Natural killer cell (primary cell): ENCODE measurements around the gene IGF2BP1. TPM values are rescaled to one million over a fixed set of nuclear protein-coding genes. Genes with fewer than 3 reads are reported as not detected.

ENCODE experiments used
- ATAC-seq, 3 donors: fragments of 150-1000 bp in 2 of 3; fragments of 200-7000 bp in 1 of 3; cut with Tn5 transposase; 1 replicate in 1 of 3; 2 replicates in 2 of 3; pipeline ENCODE4 v1.10.0; 2021; ENCODE audit warnings: mild to moderate bottlenecking in 2 of 3, moderate library complexity in 2 of 3
- DNase-seq, 2 donors: peaks; one replicate each; pipeline versions ENCODE4 v3.0.0 to v3.0.0-alpha.2; 2013 to 2021; ENCODE audit warnings: mixed read lengths in 1 of 2
- H3K27ac ChIP-seq: one replicate; pipeline ENCODE4 v1.5.1; 2013; ENCODE audit warnings: mild to moderate bottlenecking, low read length
- H3K27me3 ChIP-seq: one replicate; pipeline ENCODE4 v1.6.1; 2013; ENCODE audit warnings: low read length; ENCODE audit not compliant: control insufficient read depth, insufficient read depth
- H3K36me3 ChIP-seq: one replicate; pipeline ENCODE4 v1.6.1; 2013; ENCODE audit warnings: low read length; ENCODE audit not compliant: control insufficient read depth, insufficient read depth
- H3K4me1 ChIP-seq: one replicate; pipeline ENCODE4 v1.6.1; 2013; ENCODE audit warnings: low read length; ENCODE audit not compliant: control insufficient read depth, insufficient read depth
- H3K4me3 ChIP-seq: one replicate; pipeline ENCODE4 v1.5.1; 2013; ENCODE audit warnings: low read length
- H3K9me3 ChIP-seq: one replicate; pipeline ENCODE4 v1.6.1; 2013; ENCODE audit warnings: low read length; ENCODE audit not compliant: control insufficient read depth, insufficient read depth
- H3K27ac Mint-ChIP-seq, 2 donors: one replicate each; pipeline ENCODE4 v1.8.0; 2022; ENCODE audit warnings: mild to moderate bottlenecking in 2 of 2, mixed read lengths in 2 of 2, moderate library complexity in 1 of 2
- H3K27me3 Mint-ChIP-seq, 2 donors: one replicate each; pipeline ENCODE4 v1.8.0; 2022; ENCODE audit warnings: low read depth in 2 of 2, mixed read lengths in 2 of 2
- H3K36me3 Mint-ChIP-seq: one replicate; pipeline ENCODE4 v1.8.0; 2022; ENCODE audit warnings: mixed read lengths
- H3K4me1 Mint-ChIP-seq, 2 donors: one replicate each; pipeline ENCODE4 v1.8.0; 2022; ENCODE audit warnings: mixed read lengths in 2 of 2
- H3K4me3 Mint-ChIP-seq: one replicate; pipeline ENCODE4 v1.8.0; 2022; ENCODE audit warnings: mild to moderate bottlenecking, moderate library complexity, mixed read lengths
- H3K9me3 Mint-ChIP-seq, 2 donors: one replicate each; pipeline ENCODE4 v1.8.0; 2022; ENCODE audit warnings: mixed read lengths in 2 of 2
- WGBS: methylation state at CpG from one replicate; pipeline ENCODE4 v1.1.7; 2013; ENCODE audit warnings: missing lambda C conversion rate; ENCODE audit not compliant: insufficient coverage; 5-methylcytosine and 5-hydroxymethylcytosine counted together
- intact Hi-C: fragments of 100-400 bp; cut with micrococcal nuclease; formaldehyde crosslinking; loops from one replicate; pipeline ENCODE4 v1.14.2; 2022
- total RNA-seq, 4 donors: library from RNA; stranded (reverse); fragments of 120-200 nt in 1 of 4; gene quantifications; one replicate each; pipeline versions ENCODE4 v1.2.3 to v1.2.4, GENCODE V29; 2013 to 2022
- TF ChIP-seq, protein P1 (sequence below): fragments of 200-600 bp; IDR thresholded peaks from one replicate; pipeline ENCODE4 v1.8.0; 2022; ENCODE audit warnings: antibody characterized with exemption

Gene IGF2BP1
- total RNA-seq, 3 donors from 2014 or later (not counting 1 experiment from before 2014, with no cell fraction given) = not detected

DNA sequence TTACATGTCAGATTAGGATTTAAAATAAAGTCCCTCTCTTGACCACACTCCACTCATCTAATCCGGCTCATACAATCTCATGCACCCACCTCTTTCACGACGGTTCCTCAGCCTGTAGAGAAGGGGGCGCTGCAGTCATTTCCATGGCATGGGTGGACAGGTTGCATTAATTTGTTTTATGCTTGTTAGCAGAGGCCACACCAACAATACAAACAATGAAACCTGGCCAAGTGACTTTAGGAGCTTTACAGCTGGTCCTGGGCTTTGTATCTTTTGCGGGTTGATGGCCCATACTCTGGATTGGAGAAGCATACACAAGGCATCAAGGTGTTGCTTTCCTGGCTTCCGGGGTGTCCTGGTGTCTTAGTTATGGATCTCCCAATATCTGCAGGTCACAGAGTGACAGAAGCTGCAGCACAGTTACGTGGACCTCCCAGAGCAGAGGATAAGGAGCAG lies 42.9 kb upstream of the IGF2BP1 start:
- Histone ChIP-seq H3K27me3 (peaks cover 3% of the 10 kb centered on the region), H3K36me3 (no peaks in the 10 kb centered on the region), H3K27ac (no peak overlapping the region), H3K4me3 (no peak overlapping the region), H3K9me3 (no peaks in the 10 kb centered on the region), H3K4me1 (peaks cover 15% of the 10 kb centered on the region)
- Mint-ChIP-seq H3K27me3 (peaks cover 9 to 11% of the 10 kb centered on the region in 2 donors), H3K4me1 (peaks cover 6 to 7% of the 10 kb centered on the region in 2 donors), H3K36me3 (no peaks in the 10 kb centered on the region), H3K27ac (no peak overlapping the region), H3K9me3 (no peaks in the 10 kb centered on the region), H3K4me3 (no peak overlapping the region)
- intact Hi-C loops = no loop called here
- 88% methylated on average over 3 of the region's 7 CpGs for WGBS
- TF ChIP-seq, protein P1, sequence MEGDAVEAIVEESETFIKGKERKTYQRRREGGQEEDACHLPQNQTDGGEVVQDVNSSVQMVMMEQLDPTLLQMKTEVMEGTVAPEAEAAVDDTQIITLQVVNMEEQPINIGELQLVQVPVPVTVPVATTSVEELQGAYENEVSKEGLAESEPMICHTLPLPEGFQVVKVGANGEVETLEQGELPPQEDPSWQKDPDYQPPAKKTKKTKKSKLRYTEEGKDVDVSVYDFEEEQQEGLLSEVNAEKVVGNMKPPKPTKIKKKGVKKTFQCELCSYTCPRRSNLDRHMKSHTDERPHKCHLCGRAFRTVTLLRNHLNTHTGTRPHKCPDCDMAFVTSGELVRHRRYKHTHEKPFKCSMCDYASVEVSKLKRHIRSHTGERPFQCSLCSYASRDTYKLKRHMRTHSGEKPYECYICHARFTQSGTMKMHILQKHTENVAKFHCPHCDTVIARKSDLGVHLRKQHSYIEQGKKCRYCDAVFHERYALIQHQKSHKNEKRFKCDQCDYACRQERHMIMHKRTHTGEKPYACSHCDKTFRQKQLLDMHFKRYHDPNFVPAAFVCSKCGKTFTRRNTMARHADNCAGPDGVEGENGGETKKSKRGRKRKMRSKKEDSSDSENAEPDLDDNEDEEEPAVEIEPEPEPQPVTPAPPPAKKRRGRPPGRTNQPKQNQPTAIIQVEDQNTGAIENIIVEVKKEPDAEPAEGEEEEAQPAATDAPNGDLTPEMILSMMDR = no peak
- no peak for ATAC-seq
- DNase-seq = no peak

GRCh38 chr17:48960834-48961515 lies 36.2 kb upstream of the IGF2BP1 start:
- no peak overlapping the region for H3K27ac Mint-ChIP-seq
- peaks cover 6 to 7% of the 10 kb centered on the region in 2 donors for H3K4me1 Mint-ChIP-seq
- DNase-seq (no peak), ATAC-seq (no peak)
- peaks cover 27% of the 10 kb centered on the region in 2 donors for H3K27me3 Mint-ChIP-seq
- Histone ChIP-seq H3K4me1 (peaks cover 15% of the 10 kb centered on the region), H3K4me3 (no peak overlapping the region), H3K36me3 (no peaks in the 10 kb centered on the region), H3K27ac (no peak overlapping the region), H3K9me3 (no peaks in the 10 kb centered on the region), H3K27me3 (peaks cover 10% of the 10 kb centered on the region)
- H3K9me3 Mint-ChIP-seq = no peaks in the 10 kb centered on the region
- H3K36me3 Mint-ChIP-seq = no peaks in the 10 kb centered on the region
- no peak overlapping the region for H3K4me3 Mint-ChIP-seq
- TF ChIP-seq, protein P1 = no peak
- intact Hi-C loops = no loop called here
- 40% methylated on average over 11 of the region's 11 CpGs for WGBS

GRCh38 chr17:48961516-48962233 lies 35.5 kb upstream of the IGF2BP1 start:
- peaks cover 10% of the 10 kb centered on the region for H3K27me3 ChIP-seq
- Mint-ChIP-seq H3K9me3 (no peaks in the 10 kb centered on the region), H3K4me3 (no peak overlapping the region), H3K4me1 (peaks cover 2% of the 10 kb centered on the region in 2 donors), H3K36me3 (no peaks in the 10 kb centered on the region), H3K27ac (no peak overlapping the region), H3K27me3 (peaks cover 24 to 27% of the 10 kb centered on the region in 2 donors)
- intact Hi-C loops = no loop called here
- H3K4me1 ChIP-seq = peaks cover 11% of the 10 kb centered on the region
- ATAC-seq (no peak), DNase-seq (no peak)
- no peaks in the 10 kb centered on the region for H3K36me3 ChIP-seq
- TF ChIP-seq, protein P1 = no peak
- H3K27ac ChIP-seq = no peak overlapping the region
- no peaks in the 10 kb centered on the region for H3K9me3 ChIP-seq
- no peak overlapping the region for H3K4me3 ChIP-seq
- WGBS = 61% methylated on average over 6 of the region's 10 CpGs
